Measurements from ENCODE around the gene KRTAP5-4.
"Not testable (repeated sequence)": the region's sequence is repeated elsewhere in the genome, so short reads cannot be mapped to it uniquely, and the experiment has no call there.

The KRTAP5-4 gene

DNA sequence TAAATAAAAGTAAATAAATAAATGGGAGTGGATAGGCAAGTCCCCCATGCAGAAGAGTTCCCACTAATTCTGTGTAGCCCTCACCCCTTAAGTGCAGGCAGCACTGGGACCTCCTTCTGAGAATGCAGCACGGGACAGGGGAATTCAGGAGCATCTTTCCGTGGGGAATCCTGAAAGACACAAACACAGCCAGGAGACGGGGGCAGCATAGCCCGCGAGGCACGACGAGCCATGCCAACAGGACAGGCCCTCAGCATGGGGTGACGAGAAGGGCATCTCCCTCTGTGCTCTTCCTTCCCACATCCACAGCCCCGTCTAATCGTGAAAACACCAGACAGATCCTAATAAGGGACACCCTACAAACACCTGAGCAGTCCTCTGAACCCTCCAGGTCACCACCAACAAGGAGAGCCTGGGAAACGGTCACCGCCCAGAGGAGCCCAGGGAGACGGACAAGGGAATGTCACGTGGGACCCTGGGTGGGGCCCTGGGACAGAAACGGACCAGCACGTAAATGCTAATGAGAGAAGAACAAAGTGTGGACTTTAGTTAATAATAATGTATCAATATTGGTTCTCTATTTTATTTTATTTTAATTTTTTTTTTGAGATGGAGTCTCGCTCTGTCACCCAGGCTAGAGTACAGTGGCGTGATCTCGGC, 14.5 kb upstream of the KRTAP5-4 start:
- no peak overlapping the region for H3K4me3 ChIP-seq (ENCODE audit: low read length)
- TF ChIP-seq ZNF274 (IDR thresholded peaks at IDR 0.05; ENCODE audit: low read depth, low read length): no peak

DNA sequence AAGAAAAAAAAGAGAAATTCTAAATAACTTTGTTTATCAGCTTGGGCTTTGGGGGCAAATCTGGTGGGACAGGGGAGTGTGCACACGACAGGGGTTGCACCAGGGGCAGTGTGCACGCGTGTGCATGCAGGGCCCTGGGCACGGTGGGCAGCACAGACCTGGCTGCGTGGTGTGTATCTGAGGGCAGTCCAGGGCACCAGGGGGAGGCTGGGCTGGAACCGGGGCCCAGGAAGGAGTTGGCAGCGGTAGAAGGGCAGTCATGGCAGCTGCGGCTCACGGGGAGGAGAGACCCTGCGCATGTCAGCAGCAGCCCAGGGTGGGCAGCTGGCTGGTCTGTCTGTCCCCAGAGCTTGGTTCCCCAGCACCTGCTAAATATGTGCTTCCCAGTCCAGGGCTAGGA, 11.9 kb upstream of the KRTAP5-4 start:
- no peak for TF ChIP-seq ZNF274 (IDR thresholded peaks at IDR 0.05; ENCODE audit: low read depth, low read length)

DNA sequence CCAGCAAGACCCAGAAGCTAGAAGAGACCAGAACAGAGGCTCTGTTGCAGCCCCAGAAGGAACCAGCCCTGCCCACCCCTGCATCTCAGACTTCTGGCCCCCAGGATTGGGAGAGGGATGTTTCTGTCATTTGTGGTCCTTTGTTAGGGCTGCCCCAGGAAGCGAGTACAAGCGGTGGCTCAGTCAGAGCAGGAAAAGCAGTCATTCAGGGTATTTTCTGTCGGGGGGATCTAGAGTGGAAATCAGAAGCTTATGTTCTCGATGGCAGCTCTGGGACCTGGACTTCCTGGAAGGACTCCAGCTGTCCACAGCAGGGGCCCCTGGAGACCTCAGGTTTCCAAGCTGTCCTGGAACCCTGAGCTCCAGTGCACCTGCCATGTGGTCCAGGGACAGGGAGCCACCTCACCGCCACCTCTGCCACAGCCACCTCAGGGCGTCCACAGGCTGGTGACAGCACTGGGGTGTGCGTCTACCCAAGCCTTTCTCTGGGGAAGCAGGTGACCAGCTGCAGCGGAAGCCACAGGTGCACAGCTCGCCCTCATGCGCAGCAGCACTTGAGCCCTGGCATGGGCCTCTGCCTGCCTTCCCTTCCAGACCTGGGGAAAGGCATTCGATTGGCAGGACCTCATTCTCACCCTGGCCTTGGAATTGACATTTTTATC, 10.2 kb upstream of the KRTAP5-4 start:
- H3K4me3 ChIP-seq (ENCODE audit: low read length): no peak overlapping the region
- no peak for TF ChIP-seq ZNF274 (IDR thresholded peaks at IDR 0.05; ENCODE audit: low read depth, low read length)

More for the DNA sequence above, 11.9 kb upstream of the KRTAP5-4 start:
- H3K4me3 ChIP-seq (ENCODE audit: low read length): no peak overlapping the region

DNA sequence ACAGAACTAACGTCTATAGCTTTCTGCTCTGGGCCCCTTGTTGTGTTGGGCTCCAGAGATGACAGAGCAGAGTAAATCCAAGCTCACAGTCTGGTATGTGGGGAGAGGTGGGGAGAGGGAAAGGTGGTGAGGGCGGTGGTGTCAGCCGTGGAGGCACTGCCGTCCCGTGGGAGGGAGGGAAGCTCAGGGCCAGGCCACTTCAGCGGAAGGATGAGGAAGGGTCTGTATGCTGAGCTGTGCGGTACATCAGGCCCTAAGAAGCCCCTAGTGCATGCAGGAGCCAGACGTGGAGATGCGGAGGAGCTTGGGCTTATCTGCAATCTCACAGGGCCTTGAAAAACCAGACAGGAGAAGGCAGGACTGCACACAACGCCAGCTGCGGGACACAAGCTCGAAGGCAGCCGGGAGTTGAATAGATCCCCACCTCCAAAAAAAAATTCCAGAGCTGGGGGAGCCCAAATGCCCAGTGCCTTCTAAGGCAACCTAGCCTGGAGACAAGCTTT, 9.2 kb upstream of the KRTAP5-4 start:
- H3K4me3 ChIP-seq (ENCODE audit: low read length): no peak overlapping the region
- TF ChIP-seq ZNF274 (IDR thresholded peaks at IDR 0.05; ENCODE audit: low read depth, low read length): no peak

DNA sequence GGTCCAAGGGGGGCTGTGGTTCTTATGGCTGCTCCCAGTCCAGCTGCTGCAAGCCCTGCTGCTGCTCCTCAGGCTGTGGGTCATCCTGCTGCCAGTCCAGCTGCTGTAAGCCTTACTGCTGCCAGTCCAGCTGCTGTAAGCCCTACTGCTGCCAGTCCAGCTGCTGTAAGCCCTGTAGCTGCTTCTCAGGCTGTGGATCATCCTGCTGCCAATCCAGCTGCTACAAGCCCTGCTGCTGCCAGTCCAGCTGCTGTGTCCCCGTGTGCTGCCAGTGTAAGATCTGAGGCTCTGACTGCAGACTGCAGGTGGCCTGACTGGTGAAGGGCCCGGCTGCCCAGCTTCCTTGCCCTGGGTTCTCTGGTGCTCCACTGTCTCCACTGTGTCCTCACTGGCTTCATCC, 8.3 kb upstream of the KRTAP5-4 start:
- no peak for TF ChIP-seq ZNF274 (IDR thresholded peaks at IDR 0.05; ENCODE audit: low read depth, low read length)

DNA sequence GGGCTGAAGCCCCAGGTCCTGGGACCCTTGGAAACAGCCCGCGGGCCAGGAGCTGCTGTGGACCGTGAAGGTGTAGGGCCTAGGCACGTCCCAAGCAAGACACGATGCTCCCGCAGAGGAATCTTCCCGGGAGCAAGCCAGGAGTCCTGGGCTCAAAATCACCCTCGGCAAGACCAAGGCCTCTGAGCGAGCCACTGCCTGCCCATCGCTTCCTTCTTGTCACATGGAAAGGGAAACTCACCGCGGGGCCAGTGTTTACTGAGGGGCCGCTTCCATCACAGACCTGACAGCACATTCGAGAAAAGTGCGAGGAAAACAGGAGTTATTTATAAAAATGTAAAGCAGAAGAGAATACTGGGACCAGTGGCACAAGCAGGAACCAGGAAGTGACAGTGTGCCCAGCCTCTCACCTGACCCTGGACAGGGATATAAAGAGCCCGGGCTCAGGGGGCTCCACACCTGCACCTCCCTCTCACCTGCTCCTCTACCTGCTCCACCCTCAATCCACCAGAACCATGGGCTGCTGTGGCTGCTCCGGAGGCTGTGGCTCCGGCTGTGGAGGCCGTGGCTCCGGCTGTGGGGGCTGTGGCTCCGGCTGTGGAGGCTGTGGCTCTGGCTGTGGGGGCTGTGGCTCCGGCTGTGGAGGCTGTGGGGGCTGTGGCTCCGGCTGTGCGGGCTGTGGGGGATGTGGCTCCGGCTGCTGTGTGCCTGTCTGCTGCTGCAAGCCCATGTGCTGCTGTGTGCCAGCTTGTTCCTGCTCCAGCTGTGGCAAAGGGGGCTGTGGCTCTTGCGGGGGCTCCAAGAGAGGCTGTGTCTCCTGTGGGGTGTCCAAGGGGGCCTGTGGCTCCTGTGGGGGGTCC, 7.6 kb upstream of the KRTAP5-4 start, which contains the start of gene KRTAP5-5:
Gene KRTAP5-5, plus strand, starts transcription at position 450 of the 860 bp plus-strand sequence. Its CDS starts 66 bp downstream, at position 516.
- no peak within 1 kb of the TSS for H3K4me3 ChIP-seq (ENCODE audit: low read length)
- TF ChIP-seq ZNF274 (IDR thresholded peaks at IDR 0.05; ENCODE audit: low read depth, low read length): no peak

More for the DNA sequence above, 8.3 kb upstream of the KRTAP5-4 start:
- no peak overlapping the region for H3K4me3 ChIP-seq (ENCODE audit: low read length)

DNA sequence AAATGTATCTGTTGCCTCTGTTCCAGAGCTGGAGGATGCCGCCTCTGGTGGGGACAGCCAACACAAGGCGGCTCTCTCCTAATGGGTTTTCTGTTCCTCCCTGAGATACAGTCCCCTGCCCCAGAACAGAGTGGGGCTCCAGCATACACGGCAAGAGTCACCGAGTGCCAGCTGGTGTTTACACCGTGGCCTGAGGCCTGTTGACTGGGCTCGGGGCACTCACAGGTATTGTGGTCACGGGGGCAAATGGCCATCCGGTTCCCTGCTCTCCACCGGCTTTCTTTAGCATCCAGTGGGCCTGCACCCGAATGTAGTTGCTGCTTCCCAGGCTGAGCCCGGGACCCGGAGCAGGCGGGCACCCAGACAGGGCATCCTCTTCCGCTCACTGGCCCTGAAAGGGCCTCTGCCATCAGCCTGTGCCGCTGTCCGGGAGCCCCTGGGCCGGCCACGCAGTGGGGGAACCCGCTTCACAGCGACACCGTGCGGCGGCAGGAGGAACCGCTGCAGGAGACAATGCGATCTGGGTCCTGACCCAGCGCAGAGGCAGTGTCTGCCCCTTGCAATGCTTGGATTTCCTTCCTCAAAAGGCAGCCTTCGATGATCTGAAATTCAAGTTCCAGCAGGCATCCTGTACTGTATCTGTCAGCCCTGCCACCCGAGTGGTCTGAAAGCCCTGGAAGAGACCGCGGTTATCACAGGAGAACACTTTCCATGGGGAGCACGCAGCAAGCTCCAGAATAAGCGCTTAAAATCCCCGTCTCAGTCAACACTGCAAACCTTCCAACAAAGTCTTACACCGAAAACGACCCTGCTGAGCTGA, 6.8 kb upstream of the KRTAP5-4 start:
- no peak overlapping the region for H3K4me3 ChIP-seq (ENCODE audit: low read length)
- no peak for TF ChIP-seq ZNF274 (IDR thresholded peaks at IDR 0.05; ENCODE audit: low read depth, low read length)

DNA sequence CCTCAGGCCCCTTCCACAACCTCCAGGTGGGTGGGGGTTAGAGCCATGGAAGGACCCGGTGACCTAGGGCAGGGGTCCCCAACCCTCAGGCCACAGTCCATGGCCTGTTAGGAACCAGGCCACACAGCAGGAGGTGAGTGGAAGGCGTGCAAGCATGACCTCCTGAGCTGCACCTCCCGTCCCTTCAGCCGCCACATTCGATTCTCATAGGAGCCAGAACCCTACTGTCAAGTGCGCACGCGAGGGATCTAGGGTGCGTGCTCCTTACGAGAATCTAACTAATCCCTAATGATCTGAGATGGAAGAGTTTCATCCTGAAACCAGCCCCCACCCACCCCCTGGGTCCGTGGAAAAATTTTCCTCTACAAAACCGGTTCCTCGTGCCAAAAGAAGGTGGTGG, 3.6 kb upstream of the KRTAP5-4 start:
- no peak for TF ChIP-seq ZNF274 (IDR thresholded peaks at IDR 0.05; ENCODE audit: low read depth, low read length)
- H3K4me3 ChIP-seq (ENCODE audit: low read length): no peak overlapping the region

DNA sequence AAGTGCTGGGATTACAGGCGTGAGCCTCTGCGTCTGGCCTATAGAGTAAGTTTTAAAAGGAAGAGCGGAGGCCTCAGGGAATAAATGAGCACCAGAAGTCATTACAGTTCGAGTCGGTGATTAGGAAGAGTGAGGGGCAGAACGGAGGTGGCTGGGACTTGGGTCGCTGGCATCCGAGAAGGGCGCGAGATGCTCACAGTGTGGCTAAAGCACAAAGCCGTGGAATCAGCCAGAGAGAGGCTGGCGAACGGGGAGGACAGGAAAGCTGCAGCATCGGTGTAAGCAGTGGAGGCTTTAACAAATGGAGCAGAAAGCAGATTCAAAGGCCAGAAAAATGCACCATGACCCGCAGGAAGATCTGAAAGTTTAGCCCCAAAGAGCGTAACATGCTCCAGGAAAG, 2.7 kb upstream of the KRTAP5-4 start:
- TF ChIP-seq ZNF274 (IDR thresholded peaks at IDR 0.05; ENCODE audit: low read depth, low read length): no peak
- no peak overlapping the region for H3K4me3 ChIP-seq (ENCODE audit: low read length)

DNA sequence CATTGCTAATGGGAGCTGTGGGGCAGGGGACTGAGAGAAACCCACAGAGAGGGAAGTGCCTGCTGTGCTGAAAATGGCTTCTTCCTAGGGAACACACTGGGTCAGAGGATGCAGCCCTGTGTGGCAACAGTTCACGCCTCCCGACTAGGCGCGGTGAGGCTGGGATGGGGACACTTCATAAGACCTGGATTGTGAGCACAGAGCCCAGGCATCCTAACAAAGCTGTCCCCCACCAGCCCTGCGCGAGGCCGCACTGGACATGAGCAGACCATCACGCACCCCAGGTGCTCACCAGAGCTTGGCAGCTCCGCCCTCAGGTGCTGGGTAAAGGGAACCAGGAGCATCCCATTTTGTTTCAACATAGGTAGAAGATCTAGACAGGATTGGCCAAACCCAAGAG, 1.8 kb upstream of the KRTAP5-4 start:
- H3K4me3 ChIP-seq (ENCODE audit: low read length): no peak overlapping the region
- TF ChIP-seq ZNF274 (IDR thresholded peaks at IDR 0.05; ENCODE audit: low read depth, low read length): no peak

DNA sequence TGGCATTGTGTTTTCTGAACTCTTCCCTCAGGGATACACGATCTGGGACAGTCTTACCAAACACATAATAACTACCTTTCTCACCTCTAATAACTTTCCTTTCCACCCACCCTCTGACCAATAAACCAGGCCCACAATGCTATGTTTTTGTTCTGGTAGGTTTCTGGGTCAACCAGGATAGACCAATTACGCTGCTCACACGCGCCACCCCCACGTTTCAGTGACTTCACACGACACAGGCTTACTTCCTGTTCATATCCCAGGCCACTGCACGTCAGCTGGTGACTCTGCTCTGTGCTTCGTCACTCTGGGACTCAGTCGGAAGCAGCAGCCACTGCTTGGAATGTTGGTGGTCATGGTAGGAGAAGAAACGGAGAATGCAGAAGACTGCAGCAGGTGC, 2.5 kb downstream of the KRTAP5-4 start:
- no peak overlapping the region for H3K4me3 ChIP-seq (ENCODE audit: low read length)
- TF ChIP-seq ZNF274 (IDR thresholded peaks at IDR 0.05; ENCODE audit: low read depth, low read length): no peak

DNA sequence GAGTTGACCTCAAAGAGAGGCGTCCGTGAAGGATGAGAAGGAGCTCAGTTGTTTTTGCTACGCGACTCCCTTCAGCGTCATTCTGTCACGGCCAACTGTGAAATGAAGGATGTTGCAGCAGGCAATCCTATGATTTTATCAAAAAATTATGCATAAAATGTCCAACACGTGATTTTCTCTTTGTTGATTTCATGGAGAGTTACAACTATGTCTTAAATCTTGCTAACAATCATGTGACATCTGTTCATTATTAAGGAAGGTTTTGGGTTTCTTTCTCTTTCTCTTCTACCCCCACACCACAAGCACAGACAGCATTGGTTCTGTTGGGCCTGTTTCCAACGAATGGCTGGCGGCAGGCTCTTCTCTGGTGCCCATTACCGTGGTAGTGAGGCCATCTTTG, 3.7 kb downstream of the KRTAP5-4 start:
- no peak overlapping the region for H3K4me3 ChIP-seq (ENCODE audit: low read length)
- no peak for TF ChIP-seq ZNF274 (IDR thresholded peaks at IDR 0.05; ENCODE audit: low read depth, low read length)

DNA sequence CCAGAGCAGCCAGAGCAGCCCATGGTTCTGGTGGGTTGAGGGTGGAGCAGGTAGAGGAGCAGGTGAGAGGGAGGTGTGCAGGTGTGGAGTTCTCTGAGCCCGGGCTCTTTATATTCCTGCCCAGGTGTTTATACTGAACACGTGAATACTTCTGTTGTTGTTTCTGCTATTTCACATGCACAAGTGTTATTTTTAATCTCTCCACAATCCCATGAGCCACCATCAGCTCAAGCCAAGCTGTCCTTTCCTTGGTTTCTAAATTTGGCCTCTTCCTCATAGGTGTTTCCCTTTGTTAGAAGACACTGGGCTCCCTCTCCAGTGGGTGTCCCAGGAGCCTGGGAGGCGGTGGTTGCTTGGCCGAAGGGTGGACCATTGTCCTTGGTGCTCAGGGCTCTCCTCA, 13.6 kb downstream of the KRTAP5-4 start, which contains the start of gene KRTAP5-3:
Gene KRTAP5-3, minus strand, starts transcription at position 101 of the 400 bp plus-strand sequence. Its CDS starts 78 bp downstream, at position 23.
- no peak within 1 kb of the TSS for H3K4me3 ChIP-seq (ENCODE audit: low read length)
- TF ChIP-seq ZNF274 (IDR thresholded peaks at IDR 0.05; ENCODE audit: low read depth, low read length): no peak

DNA sequence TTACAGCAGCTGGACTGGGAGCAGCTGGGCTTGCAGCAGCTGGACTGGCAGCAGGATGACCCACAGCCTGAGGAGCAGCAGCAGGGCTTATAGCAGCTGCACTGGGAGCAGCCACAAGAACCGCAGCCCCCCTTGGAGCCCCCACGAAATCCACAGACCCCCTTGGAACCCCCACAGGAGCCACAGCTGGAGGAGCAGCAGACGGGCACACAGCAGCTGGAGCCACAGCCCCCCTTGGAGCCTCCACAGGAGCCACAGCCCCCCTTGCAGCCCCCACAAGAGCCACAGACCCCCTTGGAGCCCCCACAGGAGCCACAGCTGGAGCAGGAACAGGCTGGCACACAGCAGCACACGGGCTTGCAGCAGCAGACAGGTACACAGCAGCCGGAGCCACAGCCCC, 14.0 kb downstream of the KRTAP5-4 start:
- not testable (repeated sequence) for H3K4me3 ChIP-seq (ENCODE audit: low read length)

DNA sequence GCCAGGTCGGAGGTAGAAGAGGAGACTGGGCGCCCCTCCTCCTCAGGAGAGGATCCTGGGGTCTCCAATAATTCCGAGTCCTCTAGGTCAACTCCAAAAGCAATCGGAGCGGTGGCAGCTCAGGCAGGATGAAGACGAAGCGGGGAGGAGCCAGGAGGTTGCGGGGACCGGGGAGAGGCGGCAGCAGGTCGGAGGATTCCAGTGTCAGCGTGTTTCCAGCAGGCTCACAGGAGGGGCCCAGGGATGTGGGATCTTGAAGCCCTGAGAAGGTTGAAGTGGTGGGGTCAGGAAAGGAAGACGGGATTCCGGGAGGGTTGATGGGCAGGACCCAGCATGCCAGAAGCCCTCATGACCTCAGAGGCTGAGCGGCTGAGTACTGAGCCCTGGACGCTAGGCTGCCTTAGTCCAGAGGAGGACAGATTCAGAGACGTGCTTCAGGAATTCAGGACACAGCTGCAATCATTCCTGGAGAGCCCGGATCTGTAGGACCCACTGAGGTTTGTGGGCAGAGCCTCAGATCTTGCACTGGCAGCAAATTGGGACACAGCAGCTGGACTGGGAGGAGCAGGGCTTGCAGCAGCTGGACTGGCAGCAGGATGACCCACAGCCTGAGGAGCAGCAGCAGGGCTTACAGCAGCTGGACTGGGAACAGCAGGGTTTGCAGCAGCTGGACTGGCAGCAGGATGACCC, 14.6 kb downstream of the KRTAP5-4 start:
- not testable (repeated sequence) for H3K4me3 ChIP-seq (ENCODE audit: low read length)

DNA sequence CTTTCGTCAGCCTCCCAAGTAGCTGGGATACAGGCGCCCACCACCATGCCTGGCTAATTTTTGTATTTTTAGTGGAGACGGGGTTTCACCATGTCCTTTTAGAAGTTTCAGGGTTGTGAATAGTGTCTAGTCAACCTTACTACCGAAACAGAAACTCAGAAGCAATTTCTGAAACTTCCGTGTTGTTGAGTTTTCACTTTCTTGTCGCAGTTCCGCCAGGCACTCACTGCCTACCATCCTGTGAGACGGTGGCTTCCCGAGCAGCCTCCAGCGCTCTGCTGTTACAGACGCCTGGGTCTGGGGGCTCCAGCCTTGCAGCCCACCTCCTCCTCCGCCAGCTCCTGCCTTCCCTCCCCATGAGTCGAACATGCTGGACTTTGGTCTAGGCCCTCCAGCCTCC, 16.0 kb downstream of the KRTAP5-4 start:
- not testable (repeated sequence) for H3K4me3 ChIP-seq (ENCODE audit: low read length)

All from GM08714 (cell line).